NCI-H460 (cell line): Measurements from ENCODE around the gene PLSCR1. TPM values are rescaled to one million over a fixed set of nuclear protein-coding genes. Genes with fewer than 3 reads are reported as not detected.
"Not testable (repeated sequence)": the region's sequence is repeated elsewhere in the genome, so short reads cannot be mapped to it uniquely, and the experiment has no call there.

Source experiments
- DNase-seq: peaks from one replicate; pipeline ENCODE4 v3.0.0-alpha.2; 2016; ENCODE audit warnings: low read depth; ENCODE audit errors: extremely low read depth
- total RNA-seq: library from RNA; depleted of rRNA; stranded (reverse); fragments of >200 nt; shearing (Covaris generic); gene quantifications from 2 replicates; pipeline ENCODE4 v1.2.3, GENCODE V29; 2014

PLSCR1 gene
- total RNA-seq, 1 experiment from 2014 or later: 21.1 TPM

DNA sequence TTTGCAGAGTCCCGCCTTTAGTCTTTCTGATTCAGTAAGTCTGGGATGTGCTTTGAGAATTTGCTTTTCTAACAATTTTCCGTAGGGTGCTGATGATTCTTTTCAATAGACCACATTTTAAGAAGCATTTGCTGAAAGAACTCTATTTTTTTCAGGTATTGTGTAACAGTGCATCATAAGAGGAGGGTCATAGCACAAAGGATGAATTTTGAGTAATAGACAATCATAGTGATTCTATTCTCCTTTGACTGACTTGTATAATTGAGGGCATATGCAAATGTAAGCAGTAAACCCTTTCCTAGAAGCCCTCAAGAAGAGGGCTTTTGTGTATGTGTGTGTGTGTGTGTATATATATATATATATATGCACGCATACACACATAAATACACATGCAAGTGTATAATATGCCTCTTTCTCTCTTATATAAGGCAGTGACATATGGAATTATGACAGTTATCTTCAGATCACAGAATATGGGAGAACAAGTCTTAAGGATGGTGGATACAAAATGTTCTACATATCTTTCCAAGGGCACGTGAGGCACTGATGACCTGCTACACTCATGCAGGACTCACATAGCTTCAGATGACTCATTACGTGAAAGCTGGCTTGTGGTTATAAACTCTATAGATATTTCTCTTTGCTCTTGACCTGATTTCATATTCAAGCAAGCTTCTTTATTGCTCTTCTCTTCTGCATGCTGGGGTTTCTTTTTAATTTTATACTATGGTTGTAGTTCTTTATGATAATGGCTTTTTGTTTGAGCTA lies 6.5 kb upstream of the PLSCR1 start:
- DNase-seq: no peak

- DNase-seq: no peak
Measured at GRCh38 chr3:146550070-146550615, 5.7 kb upstream of the PLSCR1 start.

DNA sequence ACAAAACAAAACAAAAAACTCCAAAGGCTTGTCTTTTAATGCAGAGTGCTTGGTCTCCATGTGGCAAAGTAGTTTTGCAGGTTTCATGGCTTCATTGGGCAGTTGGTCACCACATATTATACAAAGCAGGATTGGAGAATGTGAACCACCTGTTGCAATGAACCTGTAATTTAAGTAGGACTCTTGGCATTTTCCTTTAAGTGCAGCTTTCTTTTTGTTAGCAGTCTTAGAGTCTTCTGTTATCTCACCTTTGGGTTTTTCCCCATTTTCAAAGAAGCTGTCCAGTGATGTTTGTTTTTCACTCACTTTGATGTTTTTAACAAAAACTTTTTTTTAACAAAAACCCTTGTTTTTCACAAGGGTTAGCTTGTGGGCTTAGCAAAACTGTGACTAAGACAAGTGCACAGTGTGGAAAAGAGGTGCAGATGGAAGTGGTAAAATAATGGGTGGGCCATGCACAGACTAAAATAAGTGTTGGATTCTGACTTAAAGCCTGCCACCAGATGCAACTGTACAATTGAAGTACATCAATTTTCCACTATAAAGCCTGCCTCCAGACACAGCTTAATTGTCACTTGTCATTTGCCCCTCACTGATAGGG lies 2.9 kb upstream of the PLSCR1 start:
- DNase-seq: no peak

DNA sequence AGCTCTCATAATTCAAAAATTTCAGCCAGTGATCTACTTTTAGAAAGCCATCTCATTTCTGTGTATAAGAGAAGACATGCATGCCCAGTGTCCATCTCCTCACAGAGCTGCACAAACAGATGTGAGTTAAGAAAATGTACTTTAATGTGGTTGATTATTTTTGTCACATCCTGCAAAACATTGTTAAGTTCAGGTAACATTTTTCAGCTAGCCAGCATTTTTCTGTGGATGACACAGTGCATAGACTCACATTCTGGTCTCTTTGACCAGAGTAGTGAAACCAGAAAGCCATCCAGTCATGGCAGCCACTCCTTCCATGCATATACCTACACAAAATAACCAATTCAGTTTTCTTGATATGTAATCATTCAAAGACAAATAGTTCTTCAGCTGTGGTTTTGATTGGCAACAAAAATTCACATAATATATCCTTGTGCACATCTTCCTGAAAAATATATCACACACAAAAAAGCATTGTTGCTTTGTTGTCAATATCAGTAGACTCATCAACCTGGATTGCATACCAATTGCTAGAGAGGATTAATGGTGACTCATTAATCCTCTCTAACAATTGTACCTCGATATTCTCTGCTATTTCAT lies 2.1 kb upstream of the PLSCR1 start:
- no peak for DNase-seq

- no peak for DNase-seq
Measured at GRCh38 chr3:146544929-146545528, 622 bp upstream of the PLSCR1 start.

- no peak for DNase-seq
Measured at GRCh38 chr3:146543461-146544001, 876 bp downstream of the PLSCR1 start.

GRCh38 chr3:146542978-146543377 lies 1.4 kb downstream of the PLSCR1 start:
- no peak for DNase-seq

GRCh38 chr3:146542179-146542578 lies 2.2 kb downstream of the PLSCR1 start:
- DNase-seq: no peak

DNA sequence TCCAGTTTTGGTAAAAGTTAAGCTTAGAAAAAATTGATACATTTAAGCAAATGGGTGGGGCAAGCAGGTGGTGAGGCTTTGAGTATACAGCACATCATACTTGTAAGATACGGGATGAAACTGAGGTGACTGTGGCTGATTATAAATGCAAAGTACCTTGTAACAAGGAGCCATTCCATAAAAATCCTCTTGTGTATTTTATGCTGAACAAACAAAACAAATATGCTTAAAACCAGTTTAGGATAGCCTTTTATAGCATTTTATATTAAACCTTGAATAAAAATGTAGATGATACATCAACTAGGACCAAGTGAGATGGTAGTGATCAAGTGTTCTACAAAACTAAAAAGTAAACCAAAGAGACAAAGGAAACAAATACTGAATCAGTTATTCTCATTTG lies 3.4 kb downstream of the PLSCR1 start:
- no peak for DNase-seq

DNA sequence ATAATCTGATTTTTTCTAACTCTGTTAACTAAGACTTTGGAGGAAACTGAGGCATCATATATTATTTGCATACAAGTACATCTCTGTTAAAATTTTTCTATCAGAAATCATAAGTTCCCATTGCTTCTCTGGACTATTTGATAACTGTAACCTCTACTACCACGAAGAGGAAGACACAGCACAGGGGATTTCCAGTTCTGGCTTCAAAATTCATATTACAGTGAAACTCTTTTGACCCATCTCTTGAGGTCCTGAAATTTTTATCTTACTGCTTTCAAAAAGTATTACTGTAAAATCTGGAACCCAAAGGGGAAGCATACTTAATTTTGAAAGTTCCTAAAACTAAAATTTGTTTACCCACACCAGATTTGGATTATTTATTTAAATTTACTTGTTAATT lies 4.2 kb downstream of the PLSCR1 start:
- no peak for DNase-seq

GRCh38 chr3:146539315-146539714 lies 5.1 kb downstream of the PLSCR1 start:
- no peak for DNase-seq

GRCh38 chr3:146537603-146538002 lies 6.8 kb downstream of the PLSCR1 start:
- DNase-seq: no peak

GRCh38 chr3:146536681-146537080 lies 7.7 kb downstream of the PLSCR1 start:
- no peak for DNase-seq

- no peak for DNase-seq
Measured at GRCh38 chr3:146532406-146532805, 12.0 kb downstream of the PLSCR1 start.

GRCh38 chr3:146530609-146531008 lies 13.8 kb downstream of the PLSCR1 start:
- no peak for DNase-seq

DNA sequence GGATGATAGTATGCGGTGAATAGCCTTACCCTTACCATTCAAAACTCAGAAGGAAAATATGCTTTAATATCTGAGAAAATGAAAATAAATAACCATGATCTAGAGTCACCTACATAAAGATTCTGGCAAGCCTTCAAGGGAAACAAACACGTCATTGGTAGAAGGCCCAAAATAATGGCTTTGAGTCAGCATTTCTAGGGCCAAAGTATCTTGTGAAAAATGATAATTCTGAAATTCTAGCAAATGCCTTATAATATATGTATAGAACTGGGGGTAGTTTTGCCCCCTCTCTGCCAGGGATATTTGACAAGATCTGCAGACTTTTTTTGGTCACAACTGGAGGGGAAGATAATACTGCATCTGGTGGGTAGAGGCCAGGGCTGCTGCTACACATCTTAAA lies 15.4 kb downstream of the PLSCR1 start:
- no peak for DNase-seq

DNA sequence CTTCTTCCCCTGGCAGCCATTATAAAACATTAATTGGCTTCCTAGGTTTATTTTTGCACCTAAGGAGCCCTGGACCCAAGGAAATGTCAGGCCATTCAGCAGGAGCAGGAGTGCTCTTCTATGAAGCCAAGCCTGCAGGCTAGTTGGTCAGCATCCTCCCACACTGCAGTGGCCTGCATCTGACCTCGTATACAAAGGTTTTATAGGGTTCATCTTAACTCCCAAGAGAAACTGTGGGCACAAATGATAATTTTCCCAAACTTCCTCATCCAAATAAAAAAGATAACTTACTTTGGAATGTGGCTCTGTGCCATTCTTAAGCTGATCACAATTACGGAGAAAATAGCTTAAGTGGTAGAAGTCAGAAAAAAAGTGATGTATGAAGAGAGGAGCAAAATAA lies 19.4 kb downstream of the PLSCR1 start:
- DNase-seq: no peak

GRCh38 chr3:146523531-146523930 lies 20.9 kb downstream of the PLSCR1 start:
- no peak for DNase-seq

DNA sequence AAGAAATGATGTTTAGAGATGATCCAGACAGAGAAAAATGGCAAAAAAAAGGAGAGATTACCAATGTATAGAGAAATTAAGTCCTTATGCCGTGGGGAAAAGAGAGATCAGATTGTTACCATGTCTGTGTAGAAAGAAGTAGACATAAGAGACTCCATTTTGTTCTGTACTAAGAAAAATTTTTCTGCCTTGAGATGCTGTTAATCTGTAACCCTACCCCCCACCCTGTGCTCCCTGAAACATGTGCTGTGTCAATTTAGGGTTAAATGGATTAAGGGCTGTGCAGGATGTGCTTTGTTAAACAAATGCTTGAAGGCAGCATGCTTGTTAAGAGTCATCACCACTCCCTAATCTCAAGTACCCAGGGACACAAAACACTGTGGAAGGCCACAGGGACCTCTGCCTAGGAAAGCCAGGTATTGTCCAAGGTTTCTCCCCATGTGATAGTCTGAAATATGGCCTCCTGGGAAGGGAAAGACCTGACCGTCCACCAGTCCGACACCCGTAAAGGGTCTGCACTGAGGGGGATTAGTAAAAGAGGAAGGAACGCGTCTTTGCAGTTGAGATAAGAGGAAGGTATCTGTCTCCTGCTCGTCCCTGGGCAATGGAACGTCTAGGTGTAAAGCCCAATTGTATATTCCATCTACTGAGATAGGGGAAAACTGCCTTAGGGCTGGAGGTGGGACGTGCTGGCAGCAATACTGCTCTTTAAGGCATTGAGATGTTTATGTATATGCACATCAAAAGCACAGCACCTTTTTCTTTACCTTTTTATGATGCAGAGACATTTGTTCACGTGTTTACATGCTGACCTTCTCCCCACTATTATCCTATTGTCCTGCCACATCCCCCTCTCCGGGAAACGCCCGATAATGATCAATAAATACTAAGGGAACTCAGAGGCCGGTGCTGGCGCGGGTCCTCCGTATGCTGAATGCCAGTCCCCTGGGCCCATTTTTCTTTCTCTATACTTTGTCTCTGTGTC lies 21.9 kb downstream of the PLSCR1 start:
- DNase-seq: not testable (repeated sequence)

- DNase-seq: no peak
Measured at GRCh38 chr3:146521394-146521793, 23.0 kb downstream of the PLSCR1 start.
